K562 (cell line): Measurements from ENCODE around the gene JPT1. TPM values are rescaled to one million over a fixed set of nuclear protein-coding genes. Genes with fewer than 3 reads are reported as not detected.

Experiments used
- FOXJ2 ChIP-seq: fragments of 200-800 bp; sonication (Bioruptor generic); IDR thresholded peaks from 2 replicates; pipeline ENCODE4 v1.6.1; 2016; ENCODE audit warnings: missing genetic modification characterization, missing compliant biosample characterization
- MGA ChIP-seq: fragments of 450-650 bp; IDR thresholded peaks from 2 replicates; pipeline ENCODE4 v1.6.1; 2016; ENCODE audit warnings: mild to moderate bottlenecking, moderate library complexity
- SIRT6 ChIP-seq: IDR thresholded peaks from one replicate; pipeline ENCODE4 v1.6.1; 2012; ENCODE audit warnings: low read depth, mild to moderate bottlenecking, control low read depth, inconsistent platforms, low read length, moderate library complexity
- SMARCC2 ChIP-seq: fragments of 450-650 bp; IDR thresholded peaks from 2 replicates; pipeline ENCODE4 v1.6.1; 2017; ENCODE audit warnings: antibody characterized with exemption, moderate library complexity, mild to moderate bottlenecking, low read depth
- TBL1XR1 ChIP-seq, 2 experiments: IDR thresholded peaks; 2 replicates each; pipeline ENCODE4 v1.6.1; 2012; ENCODE audit warnings: improper control_type of control experiment in 2 of 2, low read length in 2 of 2, mild to moderate bottlenecking in 1 of 2
- USF1 ChIP-seq: sonication (generic); formaldehyde crosslinking; IDR thresholded peaks from 2 replicates; pipeline ENCODE4 v1.9.0; 2022; ENCODE audit warnings: mild to moderate bottlenecking, missing genetic modification reagents
- ZFP36 ChIP-seq: fragments of 150-350 bp; IDR thresholded peaks from 2 replicates; pipeline ENCODE4 v1.6.1; 2018; ENCODE audit warnings: low read length, low read depth; ENCODE audit not compliant: partially characterized antibody
- ZNF253 ChIP-seq: fragments of 250-450 bp; sonication (Bioruptor Pico); conservative IDR thresholded peaks from 2 replicates; pipeline ENCODE4 v1.6.1; 2021; ENCODE audit warnings: mild to moderate bottlenecking
- ZNF445 ChIP-seq: fragments of 250-450 bp; sonication (Bioruptor Pico); IDR thresholded peaks from 2 replicates; pipeline ENCODE4 v1.4.0; 2020; ENCODE audit warnings: low read depth, mild to moderate bottlenecking, moderate library complexity
- polyA plus RNA-seq, 8 experiments: library from polyadenylated mRNA; depleted of rRNA in 4 of 8; stranded (reverse) in 5 of 8; unstranded in 3 of 8; fragments of >200 nt; fragmentation: Nextera tagmentation in 2 of 8; fragmentation: Illumina TruSeq in 1 of 8; extraction: Ambion mirVana in 2 of 8; extraction: Trizol in 1 of 8; gene quantifications; 2 replicates each; pipeline versions ENCODE4 v1.2.1 to v1.2.3, GENCODE V29; 2011 to 2014; ENCODE audit warnings: inconsistent platforms in 1 of 8, missing spikeins in 1 of 8
- total RNA-seq, 7 experiments: library from RNA; depleted of rRNA in 6 of 7; stranded (reverse); fragments of >200 nt in 6 of 7; fragmentation: Illumina TruSeq in 2 of 7; extraction: Trizol in 2 of 7; gene quantifications; 2 replicates each; pipeline versions ENCODE4 v1.2.1 to v1.2.3, GENCODE V29; 2011 to 2021; ENCODE audit warnings: low replicate concordance in 1 of 7
- TF ChIP-seq, protein P1 (sequence below): sonication (generic); formaldehyde crosslinking; IDR thresholded peaks from 2 replicates; pipeline ENCODE4 v1.8.0; 2022; ENCODE audit warnings: mild to moderate bottlenecking, missing genetic modification reagents
- TF ChIP-seq, protein P2 (sequence below): fragments of 450-650 bp; formaldehyde crosslinking; IDR thresholded peaks from 2 replicates; pipeline ENCODE4 v1.4.0; 2022; ENCODE audit warnings: missing genetic modification characterization

JPT1 gene
- total and polyA plus RNA-seq, 9 of the 15 experiments (the other 6 are each of a cell fraction or from before 2014, with no cell fraction given): 56.7 to 292 (median 144) TPM

DNA sequence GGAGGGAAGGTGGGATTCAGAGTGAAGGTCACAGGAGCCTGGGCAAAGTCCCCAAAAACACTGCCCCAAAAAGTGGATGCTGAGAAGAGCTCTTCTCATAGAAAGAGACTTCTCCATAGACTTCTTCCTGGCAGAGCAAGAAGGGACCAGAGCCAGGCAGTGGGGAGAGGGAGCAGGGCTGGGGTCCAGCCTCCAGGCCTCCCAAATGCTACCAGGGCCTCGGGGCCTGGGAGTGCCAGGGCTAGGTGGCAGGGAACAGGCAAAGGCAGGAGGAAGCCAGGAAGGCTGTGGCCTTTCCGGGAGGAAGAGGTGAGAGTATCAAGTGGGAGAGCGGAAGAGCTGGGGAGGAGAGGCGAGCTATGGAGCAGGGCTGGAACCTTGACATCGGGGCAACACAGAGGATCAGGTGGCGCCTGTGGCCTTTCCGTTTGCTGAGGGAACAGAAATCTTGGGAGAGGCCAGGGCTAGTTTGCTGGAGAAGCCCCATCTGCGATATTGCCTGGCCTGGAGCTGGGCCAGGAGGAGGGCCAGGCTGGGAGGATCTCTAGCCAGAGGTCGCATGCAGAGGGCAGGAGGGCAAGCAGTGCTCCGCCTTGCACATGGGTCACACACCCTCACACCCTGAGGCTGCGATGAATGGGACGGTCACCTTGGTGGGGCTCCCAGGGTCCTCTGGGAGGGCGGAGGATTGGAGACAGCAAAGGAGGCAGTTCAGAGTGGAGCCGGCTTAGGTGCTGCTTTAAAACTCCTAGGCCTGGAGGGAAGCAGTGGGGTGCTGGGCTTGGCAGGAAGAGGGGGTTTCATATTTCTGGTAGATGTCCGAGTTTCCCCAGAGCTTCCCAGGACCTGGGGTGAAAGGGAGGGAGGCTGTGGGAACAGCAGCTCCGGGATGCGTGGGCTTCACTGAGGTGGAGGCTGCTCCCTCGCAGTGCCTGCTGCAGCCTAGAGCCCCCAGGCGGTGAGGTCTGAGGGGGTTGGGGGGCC lies 63.1 kb downstream of the JPT1 start (continued):
- peak; percentile 65 for TF ChIP-seq MGA
- TF ChIP-seq, protein P1, sequence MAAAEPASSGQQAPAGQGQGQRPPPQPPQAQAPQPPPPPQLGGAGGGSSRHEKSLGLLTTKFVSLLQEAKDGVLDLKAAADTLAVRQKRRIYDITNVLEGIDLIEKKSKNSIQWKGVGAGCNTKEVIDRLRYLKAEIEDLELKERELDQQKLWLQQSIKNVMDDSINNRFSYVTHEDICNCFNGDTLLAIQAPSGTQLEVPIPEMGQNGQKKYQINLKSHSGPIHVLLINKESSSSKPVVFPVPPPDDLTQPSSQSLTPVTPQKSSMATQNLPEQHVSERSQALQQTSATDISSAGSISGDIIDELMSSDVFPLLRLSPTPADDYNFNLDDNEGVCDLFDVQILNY (CRISPR knock-in tag): no peak
- TF ChIP-seq ZNF445 (CRISPR knock-in tag): no peak
- TF ChIP-seq, protein P2, sequence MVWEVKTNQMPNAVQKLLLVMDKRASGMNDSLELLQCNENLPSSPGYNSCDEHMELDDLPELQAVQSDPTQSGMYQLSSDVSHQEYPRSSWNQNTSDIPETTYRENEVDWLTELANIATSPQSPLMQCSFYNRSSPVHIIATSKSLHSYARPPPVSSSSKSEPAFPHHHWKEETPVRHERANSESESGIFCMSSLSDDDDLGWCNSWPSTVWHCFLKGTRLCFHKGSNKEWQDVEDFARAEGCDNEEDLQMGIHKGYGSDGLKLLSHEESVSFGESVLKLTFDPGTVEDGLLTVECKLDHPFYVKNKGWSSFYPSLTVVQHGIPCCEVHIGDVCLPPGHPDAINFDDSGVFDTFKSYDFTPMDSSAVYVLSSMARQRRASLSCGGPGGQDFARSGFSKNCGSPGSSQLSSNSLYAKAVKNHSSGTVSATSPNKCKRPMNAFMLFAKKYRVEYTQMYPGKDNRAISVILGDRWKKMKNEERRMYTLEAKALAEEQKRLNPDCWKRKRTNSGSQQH: no peak
- no peak for TF ChIP-seq USF1 (CRISPR knock-in tag)
- TF ChIP-seq ZFP36: no peak
- no peak for TF ChIP-seq SMARCC2
- no peak for TF ChIP-seq SIRT6
- no peak for TF ChIP-seq FOXJ2 (tag)
- TF ChIP-seq TBL1XR1 (IDR thresholded peaks at IDR 0.05; ENCODE audit: low read length in 2 of 2): no peak
- no peak for TF ChIP-seq ZNF253 (CRISPR knock-in tag)
